Progenitor cell of endocrine pancreas (in vitro differentiated cells): ENCODE measurements around the gene WDR11. TPM values are rescaled to one million over a fixed set of nuclear protein-coding genes. Genes with fewer than 3 reads are reported as not detected.

Source experiments
- DNase-seq: peaks from one replicate; pipeline ENCODE4 v3.0.0; 2021; ENCODE audit warnings: low spot score; ENCODE audit not compliant: unreplicated experiment
- H3K27ac Mint-ChIP-seq: 2 replicates; pipeline ENCODE4 v1.8.0; 2021; ENCODE audit warnings: mild to moderate bottlenecking, moderate library complexity, mixed read lengths
- H3K27me3 Mint-ChIP-seq: 2 replicates; pipeline ENCODE4 v1.8.0; 2021; ENCODE audit warnings: mixed read lengths
- H3K36me3 Mint-ChIP-seq: 2 replicates; pipeline ENCODE4 v1.8.0; 2022; ENCODE audit warnings: mixed read lengths; ENCODE audit not compliant: insufficient read depth
- H3K4me1 Mint-ChIP-seq: 2 replicates; pipeline ENCODE4 v1.8.0; 2021; ENCODE audit warnings: low read depth, mixed read lengths
- H3K4me3 Mint-ChIP-seq: 2 replicates; pipeline ENCODE4 v1.8.0; 2021; ENCODE audit warnings: low read depth, mild to moderate bottlenecking, moderate library complexity, mixed read lengths
- H3K9me3 Mint-ChIP-seq: 2 replicates; pipeline ENCODE4 v1.8.0; 2021; ENCODE audit warnings: low read depth, mixed read lengths
- total RNA-seq: library from RNA; stranded (reverse); gene quantifications from 2 replicates; pipeline ENCODE4 v1.2.1, GENCODE V29; 2021
- TF ChIP-seq, protein P1 (sequence below): fragments of 200-600 bp; sonication (generic); IDR thresholded peaks from one replicate; pipeline ENCODE4 v1.5.0; 2021; ENCODE audit warnings: antibody characterized with exemption, mild to moderate bottlenecking; ENCODE audit not compliant: unreplicated experiment

WDR11 gene
- total RNA-seq, 1 donor from 2014 or later, result 66.1 TPM

DNA sequence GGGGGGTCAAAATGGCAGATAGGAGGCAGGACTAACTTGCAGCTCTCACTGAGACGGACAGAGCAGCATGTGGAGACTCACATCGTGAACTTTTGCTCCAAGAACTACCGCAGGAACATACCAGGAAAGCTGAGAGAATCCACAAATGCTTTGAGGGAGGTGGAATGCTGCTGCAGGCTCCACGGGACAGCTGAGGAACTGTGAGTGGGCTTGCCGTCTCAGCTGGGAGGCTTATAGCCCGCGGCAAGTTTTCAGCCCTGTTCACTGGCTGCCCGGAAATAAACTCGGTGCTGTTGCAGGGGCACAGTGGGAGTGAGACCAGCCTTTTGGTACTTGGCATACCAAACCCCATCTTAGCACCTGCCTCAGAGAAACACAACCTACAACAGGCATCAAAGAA lies 19.1 kb upstream of the WDR11 start:
- Mint-ChIP-seq H3K36me3 (no peaks in the 10 kb centered on the region), H3K9me3 (no peaks in the 10 kb centered on the region), H3K4me1 (no peaks in the 10 kb centered on the region), H3K27me3 (no peaks in the 10 kb centered on the region), H3K4me3 (no peak overlapping the region), H3K27ac (no peak overlapping the region)
- TF ChIP-seq, protein P1, sequence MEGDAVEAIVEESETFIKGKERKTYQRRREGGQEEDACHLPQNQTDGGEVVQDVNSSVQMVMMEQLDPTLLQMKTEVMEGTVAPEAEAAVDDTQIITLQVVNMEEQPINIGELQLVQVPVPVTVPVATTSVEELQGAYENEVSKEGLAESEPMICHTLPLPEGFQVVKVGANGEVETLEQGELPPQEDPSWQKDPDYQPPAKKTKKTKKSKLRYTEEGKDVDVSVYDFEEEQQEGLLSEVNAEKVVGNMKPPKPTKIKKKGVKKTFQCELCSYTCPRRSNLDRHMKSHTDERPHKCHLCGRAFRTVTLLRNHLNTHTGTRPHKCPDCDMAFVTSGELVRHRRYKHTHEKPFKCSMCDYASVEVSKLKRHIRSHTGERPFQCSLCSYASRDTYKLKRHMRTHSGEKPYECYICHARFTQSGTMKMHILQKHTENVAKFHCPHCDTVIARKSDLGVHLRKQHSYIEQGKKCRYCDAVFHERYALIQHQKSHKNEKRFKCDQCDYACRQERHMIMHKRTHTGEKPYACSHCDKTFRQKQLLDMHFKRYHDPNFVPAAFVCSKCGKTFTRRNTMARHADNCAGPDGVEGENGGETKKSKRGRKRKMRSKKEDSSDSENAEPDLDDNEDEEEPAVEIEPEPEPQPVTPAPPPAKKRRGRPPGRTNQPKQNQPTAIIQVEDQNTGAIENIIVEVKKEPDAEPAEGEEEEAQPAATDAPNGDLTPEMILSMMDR, result no peak
- DNase-seq, result no peak

DNA sequence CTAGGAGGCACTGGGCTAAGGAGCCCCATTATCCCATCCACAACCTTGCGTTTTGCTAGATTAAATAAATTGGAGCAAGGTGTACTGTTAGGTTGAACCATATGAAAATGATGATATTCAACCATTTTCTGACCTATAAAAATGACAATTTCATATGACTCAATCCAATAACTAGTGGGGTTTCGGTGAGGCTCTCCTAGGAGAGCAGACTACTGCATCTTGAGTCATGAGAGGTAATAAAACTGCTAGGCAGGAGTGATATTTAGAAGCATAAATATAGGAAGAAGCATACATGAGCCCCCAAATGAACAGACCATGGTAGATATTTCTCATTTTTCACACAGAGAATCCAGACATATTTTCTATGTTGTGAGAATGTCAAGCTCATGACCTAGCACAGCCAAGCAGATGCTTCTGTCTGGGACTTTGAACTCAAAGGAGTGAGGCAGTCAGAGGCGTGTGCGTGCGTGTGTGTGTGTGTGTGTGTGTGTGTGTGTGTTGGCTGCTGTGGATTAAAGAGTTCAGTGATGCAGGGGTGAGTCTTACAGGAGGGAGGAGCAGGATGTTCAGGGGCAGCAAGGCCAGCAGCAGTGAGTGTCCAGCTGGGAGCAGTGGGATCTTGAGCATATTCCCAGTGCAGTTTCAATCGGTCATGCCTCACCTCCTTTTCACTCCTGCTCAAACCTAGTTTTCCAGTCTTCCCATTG lies 17.8 kb upstream of the WDR11 start:
- no peak overlapping the region for H3K27ac Mint-ChIP-seq
- no peaks in the 10 kb centered on the region for H3K9me3 Mint-ChIP-seq
- H3K4me3 Mint-ChIP-seq, result no peak overlapping the region
- no peak for DNase-seq
- TF ChIP-seq, protein P1, result no peak
- H3K36me3 Mint-ChIP-seq, result no peaks in the 10 kb centered on the region
- H3K4me1 Mint-ChIP-seq, result no peaks in the 10 kb centered on the region
- H3K27me3 Mint-ChIP-seq, result no peaks in the 10 kb centered on the region

GRCh38 chr10:120835603-120836002 lies 15.6 kb upstream of the WDR11 start:
- DNase-seq, result no peak
- H3K4me1 Mint-ChIP-seq, result no peaks in the 10 kb centered on the region
- H3K36me3 Mint-ChIP-seq, result no peaks in the 10 kb centered on the region

GRCh38 chr10:120838941-120839340 lies 12.2 kb upstream of the WDR11 start:
- no peak for DNase-seq
- Mint-ChIP-seq H3K9me3 (no peaks in the 10 kb centered on the region), H3K36me3 (no peaks in the 10 kb centered on the region), H3K27me3 (no peaks in the 10 kb centered on the region), H3K27ac (no peak overlapping the region), H3K4me1 (no peaks in the 10 kb centered on the region), H3K4me3 (no peak overlapping the region)
- TF ChIP-seq, protein P1, result no peak

More at GRCh38 chr10:120835603-120836002, 15.6 kb upstream of the WDR11 start:
- H3K27me3 Mint-ChIP-seq, result no peaks in the 10 kb centered on the region
- H3K27ac Mint-ChIP-seq, result no peak overlapping the region
- TF ChIP-seq, protein P1, result no peak
- no peak overlapping the region for H3K4me3 Mint-ChIP-seq
- no peaks in the 10 kb centered on the region for H3K9me3 Mint-ChIP-seq

GRCh38 chr10:120841522-120842189 lies 9.5 kb upstream of the WDR11 start:
- no peak overlapping the region for H3K27ac Mint-ChIP-seq
- H3K27me3 Mint-ChIP-seq, result no peaks in the 10 kb centered on the region
- H3K9me3 Mint-ChIP-seq, result no peaks in the 10 kb centered on the region
- DNase-seq, result no peak
- TF ChIP-seq, protein P1, result no peak
- no peaks in the 10 kb centered on the region for H3K36me3 Mint-ChIP-seq
- no peaks in the 10 kb centered on the region for H3K4me1 Mint-ChIP-seq
- no peak overlapping the region for H3K4me3 Mint-ChIP-seq
